Subcutaneous abdominal adipose tissue (tissue), 5 donors: ENCODE results near the gene FMNL2.

ENCODE experiments used
- H3K27ac ChIP-seq: one replicate; pipeline ENCODE4 v1.7.0; 2013; ENCODE audit warnings: low read depth, mild to moderate bottlenecking, inconsistent platforms, low read length, moderate library complexity
- H3K27me3 ChIP-seq, 5 donors: one replicate each; pipeline ENCODE4 v1.7.0; 2013; ENCODE audit warnings: low read length in 5 of 5, inconsistent platforms in 1 of 5; ENCODE audit not compliant: control insufficient read depth in 5 of 5, insufficient read depth in 4 of 5
- H3K36me3 ChIP-seq, 5 donors: one replicate each; pipeline ENCODE4 v1.7.0; 2013; ENCODE audit warnings: low read length in 5 of 5; ENCODE audit not compliant: control insufficient read depth in 5 of 5, insufficient read depth in 5 of 5
- H3K4me1 ChIP-seq, 5 donors: one replicate each; pipeline ENCODE4 v1.7.0; 2013; ENCODE audit warnings: low read length in 5 of 5, mild to moderate bottlenecking in 3 of 5, moderate library complexity in 1 of 5; ENCODE audit not compliant: control insufficient read depth in 5 of 5, insufficient read depth in 5 of 5
- H3K4me3 ChIP-seq, 5 donors: one replicate each; pipeline ENCODE4 v1.7.0; 2013; ENCODE audit warnings: low read length in 5 of 5, low read depth in 1 of 5
- H3K9ac ChIP-seq, 5 donors: one replicate each; pipeline ENCODE4 v1.7.0; 2013; ENCODE audit warnings: low read length in 5 of 5, mild to moderate bottlenecking in 4 of 5, moderate library complexity in 3 of 5
- H3K9me3 ChIP-seq, 5 donors: one replicate each; pipeline ENCODE4 v1.7.0; 2013; ENCODE audit warnings: low read length in 5 of 5; ENCODE audit not compliant: control insufficient read depth in 5 of 5
- donor health status: healthy.
- donor health status: healthy.
- donor health status: healthy.
- donor health status: healthy.
- donor health status: healthy.

FMNL2 gene

DNA sequence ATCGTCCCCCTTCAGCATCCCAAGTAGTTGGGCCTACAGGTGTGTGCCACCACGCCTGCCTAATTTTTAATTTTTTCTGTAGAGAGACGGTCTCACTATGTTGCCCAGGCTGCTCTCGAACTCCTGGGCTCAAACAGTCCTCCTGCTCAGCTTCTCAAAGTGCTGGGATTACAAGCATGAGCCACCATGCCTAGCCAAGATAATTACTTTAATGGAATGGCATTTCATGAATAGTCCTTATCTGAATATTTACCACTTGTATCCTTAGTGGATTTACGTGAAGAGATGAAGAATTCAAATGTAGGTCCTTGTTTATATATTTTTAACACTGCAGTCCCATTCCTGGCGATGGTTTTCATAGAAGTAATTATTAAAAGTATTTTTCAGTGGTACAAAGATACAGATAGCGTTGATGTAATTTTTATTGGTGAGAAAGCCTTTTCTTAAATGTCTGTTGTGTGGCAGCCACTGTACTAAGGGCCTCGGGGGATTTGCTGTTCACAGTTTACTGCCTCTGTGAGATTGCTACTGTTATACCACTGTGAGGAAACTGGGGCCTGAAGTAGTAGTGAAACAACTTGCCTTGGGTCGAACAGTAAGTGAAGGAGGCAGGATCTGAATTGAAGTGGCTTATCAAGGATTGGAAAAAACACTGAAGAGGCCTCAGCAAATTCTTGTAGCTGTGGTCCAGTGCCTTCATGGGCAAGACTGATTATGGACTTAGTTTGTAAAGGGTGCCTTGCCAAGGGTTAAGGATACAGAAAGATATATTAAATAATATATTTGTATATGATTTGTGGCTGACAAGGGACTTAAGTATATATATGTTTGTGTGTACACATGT is 231.1 kb downstream of the FMNL2 start:
- Histone ChIP-seq H3K36me3 (peaks cover 2 to 15% (median 7%) of the 10 kb centered on the region in 5 donors), H3K4me1 (peaks cover 0 to 6% (median 3%) of the 10 kb centered on the region in 5 donors), H3K27me3 (no peaks in the 10 kb centered on the region), H3K4me3 (no peak overlapping the region), H3K9me3 (no peaks in the 10 kb centered on the region), H3K9ac (no peak overlapping the region), H3K27ac (no peak overlapping the region)

DNA sequence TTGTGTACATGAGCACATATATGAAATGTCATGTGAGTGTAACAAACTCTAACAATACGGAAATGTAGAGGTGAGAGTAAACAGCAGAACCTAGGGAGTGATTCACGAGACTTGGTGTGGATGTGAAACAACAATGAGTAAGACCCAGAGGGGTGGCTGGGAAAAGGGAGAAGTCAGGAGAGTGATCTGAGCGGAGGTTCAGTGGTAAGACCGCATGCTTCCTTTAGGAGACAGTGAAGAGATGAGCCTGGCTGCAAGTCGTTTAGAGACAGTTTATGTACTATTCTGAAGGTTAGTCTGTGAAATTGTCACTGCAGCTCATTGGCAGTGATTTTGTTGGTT is 231.7 kb downstream of the FMNL2 start:
- H3K27ac ChIP-seq, result no peak overlapping the region
- H3K4me1 ChIP-seq, result peaks cover 0 to 12% (median 8%) of the 10 kb centered on the region in 5 donors
- peaks cover 0 to 12% (median 5%) of the 10 kb centered on the region in 5 donors for H3K36me3 ChIP-seq
- no peaks in the 10 kb centered on the region for H3K9me3 ChIP-seq
- H3K9ac ChIP-seq, result no peak overlapping the region
- H3K4me3 ChIP-seq, result no peak overlapping the region
- no peaks in the 10 kb centered on the region for H3K27me3 ChIP-seq

DNA sequence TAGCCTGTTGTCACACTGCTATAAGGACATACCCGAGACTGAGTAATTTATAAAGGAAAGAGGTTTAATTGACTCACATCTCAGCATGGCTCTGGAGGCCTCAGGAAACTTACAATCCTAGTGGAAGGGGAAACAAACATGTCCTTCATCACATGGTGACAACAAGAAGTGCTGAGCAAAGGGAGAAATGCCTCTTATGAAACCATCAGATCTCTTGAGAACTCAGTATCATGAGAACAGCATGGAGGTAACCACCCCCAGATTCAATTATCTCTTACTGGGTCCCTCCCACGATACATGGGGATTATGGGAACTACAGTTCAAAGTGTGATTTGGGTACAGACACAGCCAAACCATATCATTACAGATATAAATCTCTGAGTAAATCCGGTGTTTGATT is 233.6 kb downstream of the FMNL2 start:
- Histone ChIP-seq H3K27me3 (no peaks in the 10 kb centered on the region), H3K27ac (no peak overlapping the region), H3K9ac (no peak overlapping the region), H3K4me3 (no peak overlapping the region), H3K4me1 (peaks cover 0 to 12% (median 9%) of the 10 kb centered on the region in 5 donors), H3K9me3 (no peaks in the 10 kb centered on the region), H3K36me3 (peaks cover 0 to 4% (median 1%) of the 10 kb centered on the region in 5 donors)

DNA sequence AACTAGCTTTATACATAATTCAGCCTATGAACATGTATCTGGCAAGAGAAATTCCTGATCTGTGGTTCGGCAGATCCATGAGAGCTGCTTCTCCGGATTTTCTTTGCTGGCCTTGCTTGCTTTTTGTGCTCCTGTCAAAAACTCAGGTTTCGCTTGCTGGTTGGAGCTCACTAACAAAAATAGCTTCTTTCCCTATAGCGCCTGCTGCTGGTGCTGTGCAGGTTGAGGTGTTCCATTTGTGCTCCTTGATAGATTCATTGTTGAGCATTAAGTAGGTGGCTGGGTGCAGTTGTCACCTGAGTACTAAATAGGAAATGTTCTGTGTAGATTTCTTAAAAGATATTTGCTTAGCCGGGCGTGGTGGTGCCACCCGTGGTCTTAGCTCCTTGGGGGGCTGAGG is 234.2 kb downstream of the FMNL2 start:
- Histone ChIP-seq H3K36me3 (peaks cover 0 to 3% (median 0%) of the 10 kb centered on the region in 5 donors), H3K27me3 (no peaks in the 10 kb centered on the region), H3K4me3 (no peak overlapping the region), H3K4me1 (peaks cover 0 to 12% (median 9%) of the 10 kb centered on the region in 5 donors), H3K27ac (no peak overlapping the region), H3K9ac (no peak overlapping the region), H3K9me3 (no peaks in the 10 kb centered on the region)

DNA sequence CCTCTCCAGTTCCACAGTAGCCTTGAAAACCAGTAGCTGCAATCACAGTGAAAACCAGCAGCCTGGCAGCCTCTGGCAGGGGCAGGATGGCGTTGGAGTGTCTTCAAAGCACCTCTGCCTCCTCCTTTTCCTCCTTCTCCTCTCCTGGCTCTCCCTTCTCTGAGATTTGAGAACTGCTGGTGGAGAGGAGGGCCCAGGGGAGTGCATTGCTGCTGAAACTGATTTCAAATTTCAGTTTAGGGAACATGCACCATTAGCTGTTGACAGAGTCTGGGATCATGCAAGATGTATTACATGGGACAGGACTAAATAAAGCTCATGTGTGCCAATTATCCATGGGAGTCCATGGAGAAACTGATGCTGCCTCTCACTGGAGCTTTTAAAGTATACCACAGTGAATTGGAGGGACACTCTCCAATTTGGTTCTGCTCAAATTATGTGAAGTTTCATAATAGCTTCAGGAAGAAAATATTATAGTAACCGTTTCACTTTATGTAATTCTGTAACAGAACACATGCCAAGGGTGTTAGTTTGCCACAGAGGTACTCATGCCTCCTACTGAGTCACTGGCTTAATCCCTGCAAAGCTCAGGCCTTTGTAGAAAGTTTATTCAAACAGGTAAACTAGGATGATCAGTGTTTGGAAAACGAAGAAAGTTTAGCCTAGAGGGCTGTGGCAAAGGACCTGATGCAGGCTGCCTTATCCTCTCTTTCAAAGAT is 236.2 kb downstream of the FMNL2 start:
- H3K4me3 ChIP-seq, result no peak overlapping the region
- H3K27me3 ChIP-seq, result no peaks in the 10 kb centered on the region
- no peak overlapping the region for H3K9ac ChIP-seq
- H3K36me3 ChIP-seq, result peaks cover 0 to 3% (median 0%) of the 10 kb centered on the region in 5 donors
- peak overlapping the region; percentile 60 for H3K27ac ChIP-seq
- no peaks in the 10 kb centered on the region for H3K9me3 ChIP-seq
- H3K4me1 ChIP-seq, result peaks cover 0 to 11% (median 9%) of the 10 kb centered on the region in 5 donors

DNA sequence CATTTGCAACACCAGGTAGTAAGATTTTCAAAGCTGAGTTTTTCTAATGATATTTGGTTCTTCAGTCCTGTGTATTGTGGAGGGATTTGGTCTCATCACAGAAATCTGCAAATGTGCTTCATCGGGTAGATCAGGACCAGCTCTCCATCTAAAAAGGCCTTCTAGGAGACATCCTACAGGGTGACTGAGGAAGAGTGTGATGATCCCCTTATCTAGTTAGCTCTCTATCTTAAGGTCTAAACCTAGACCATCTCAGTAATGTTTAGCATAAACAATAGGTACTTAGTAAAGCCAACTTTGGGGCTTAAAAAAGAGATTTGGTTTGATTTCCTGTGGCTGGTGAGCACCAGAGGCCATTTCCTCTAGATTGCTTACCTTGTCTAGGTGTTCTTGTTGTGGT is 237.1 kb downstream of the FMNL2 start:
- Histone ChIP-seq H3K27me3 (no peaks in the 10 kb centered on the region), H3K4me3 (no peak overlapping the region), H3K4me1 (peaks cover 0 to 11% (median 9%) of the 10 kb centered on the region in 5 donors), H3K9me3 (no peaks in the 10 kb centered on the region), H3K36me3 (peaks cover 0 to 3% (median 0%) of the 10 kb centered on the region in 5 donors), H3K27ac (no peak overlapping the region), H3K9ac (peak overlapping the region in 1 of 5 donors; percentile 22)

DNA sequence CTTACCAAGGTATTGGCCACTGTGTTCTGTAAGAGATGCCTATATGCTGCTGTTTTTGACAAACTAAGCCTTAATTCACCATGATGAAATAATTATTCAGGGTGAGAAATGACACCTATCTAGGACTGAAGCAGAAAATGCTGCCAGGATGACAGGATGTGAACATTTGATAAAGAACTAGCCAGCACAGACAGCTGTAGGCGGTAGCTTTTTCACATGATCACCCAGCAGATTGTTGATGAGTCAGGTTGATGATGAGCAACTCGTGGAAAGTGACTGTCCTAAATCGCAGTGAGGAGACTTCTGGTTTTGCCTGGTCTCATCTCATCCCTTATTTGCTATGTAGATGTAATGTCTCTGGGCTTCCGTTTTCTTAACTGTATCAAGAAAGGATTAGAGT is 238.2 kb downstream of the FMNL2 start:
- Histone ChIP-seq H3K4me3 (no peak overlapping the region), H3K27me3 (no peaks in the 10 kb centered on the region), H3K9ac (no peak overlapping the region), H3K9me3 (no peaks in the 10 kb centered on the region), H3K4me1 (peaks cover 0 to 11% (median 9%) of the 10 kb centered on the region in 5 donors), H3K36me3 (peaks cover 0 to 3% (median 0%) of the 10 kb centered on the region in 5 donors), H3K27ac (no peak overlapping the region)

DNA sequence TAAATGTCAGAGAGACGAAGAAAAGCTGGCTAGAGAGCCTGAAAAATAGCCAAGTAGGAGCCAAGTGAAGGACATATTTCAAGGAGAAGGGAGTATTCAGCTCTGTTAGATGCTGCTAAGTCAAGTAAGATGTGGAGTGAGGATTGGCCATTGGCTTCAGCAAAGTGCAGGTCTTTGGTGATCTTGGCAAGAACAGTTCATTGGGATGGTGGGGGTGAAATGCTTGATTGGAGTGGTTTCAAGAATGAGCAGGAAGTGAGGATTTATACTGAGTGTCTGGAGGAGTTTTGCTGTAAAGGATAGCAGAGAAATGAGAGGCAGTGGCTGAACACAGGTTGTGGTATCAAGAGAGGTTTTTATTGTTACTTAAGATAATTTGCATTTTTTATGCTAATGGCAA is 242.6 kb downstream of the FMNL2 start:
- peaks cover 0 to 6% (median 0%) of the 10 kb centered on the region in 5 donors for H3K4me1 ChIP-seq
- no peaks in the 10 kb centered on the region for H3K9me3 ChIP-seq
- peaks cover 4 to 12% (median 8%) of the 10 kb centered on the region in 5 donors for H3K36me3 ChIP-seq
- H3K27me3 ChIP-seq, result no peaks in the 10 kb centered on the region
- H3K9ac ChIP-seq, result no peak overlapping the region
- H3K4me3 ChIP-seq, result no peak overlapping the region
- no peak overlapping the region for H3K27ac ChIP-seq

DNA sequence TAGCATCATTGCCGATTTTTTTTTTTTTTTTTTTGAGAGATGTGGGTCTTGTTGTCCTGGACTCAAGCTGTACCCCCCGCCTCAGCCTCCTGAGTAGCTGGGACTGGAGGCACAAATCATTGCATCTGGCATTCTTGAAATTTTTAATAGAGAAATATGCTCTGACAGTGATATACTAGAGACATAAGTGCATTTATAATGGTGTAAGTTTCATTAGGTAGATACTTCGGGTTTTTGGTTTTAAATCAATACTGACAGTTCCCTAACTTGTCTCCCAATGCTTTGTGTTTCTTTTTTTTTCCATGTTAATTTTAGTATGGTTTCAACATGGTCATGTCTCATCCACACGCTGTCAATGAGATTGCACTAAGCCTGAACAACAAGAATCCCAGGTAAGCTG is 243.6 kb downstream of the FMNL2 start:
- H3K27ac ChIP-seq, result no peak overlapping the region

DNA sequence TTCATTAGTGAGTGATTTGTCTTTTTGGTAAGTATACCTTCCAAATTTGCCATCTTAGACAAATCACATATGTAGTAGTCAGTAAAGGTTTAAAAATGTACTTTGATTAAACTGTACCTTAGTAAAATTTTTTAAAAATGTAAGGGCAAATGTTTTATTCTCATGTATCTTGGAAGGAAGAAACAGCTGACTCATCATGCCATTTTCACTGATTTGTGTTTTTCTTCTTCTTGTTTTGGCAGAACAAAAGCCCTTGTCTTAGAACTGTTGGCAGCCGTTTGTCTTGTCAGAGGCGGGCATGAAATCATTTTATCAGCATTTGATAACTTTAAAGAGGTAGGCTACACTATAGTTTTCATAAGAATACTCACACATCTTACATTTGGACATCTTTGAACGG is 245.7 kb downstream of the FMNL2 start:
- Histone ChIP-seq H3K9ac (no peak overlapping the region), H3K9me3 (no peaks in the 10 kb centered on the region), H3K27ac (no peak overlapping the region), H3K36me3 (peaks cover 4 to 15% (median 10%) of the 10 kb centered on the region in 5 donors), H3K4me1 (peaks cover 0 to 5% (median 0%) of the 10 kb centered on the region in 5 donors), H3K4me3 (no peak overlapping the region), H3K27me3 (no peaks in the 10 kb centered on the region)

More for the DNA sequence above, 243.6 kb downstream of the FMNL2 start:
- H3K9me3 ChIP-seq, result no peaks in the 10 kb centered on the region
- peaks cover 0 to 5% (median 0%) of the 10 kb centered on the region in 5 donors for H3K4me1 ChIP-seq
- no peak overlapping the region for H3K4me3 ChIP-seq
- H3K36me3 ChIP-seq, result peaks cover 4 to 15% (median 10%) of the 10 kb centered on the region in 5 donors
- H3K27me3 ChIP-seq, result no peaks in the 10 kb centered on the region
- H3K9ac ChIP-seq, result no peak overlapping the region
